Fibroblast of the conjunctiva (primary cell): ENCODE measurements around the gene RUNX2.

Source experiments
- DNase-seq: peaks from one replicate; pipeline ENCODE4 v3.0.0-alpha.2; 2010; ENCODE audit warnings: low read depth

RUNX2 gene

DNA sequence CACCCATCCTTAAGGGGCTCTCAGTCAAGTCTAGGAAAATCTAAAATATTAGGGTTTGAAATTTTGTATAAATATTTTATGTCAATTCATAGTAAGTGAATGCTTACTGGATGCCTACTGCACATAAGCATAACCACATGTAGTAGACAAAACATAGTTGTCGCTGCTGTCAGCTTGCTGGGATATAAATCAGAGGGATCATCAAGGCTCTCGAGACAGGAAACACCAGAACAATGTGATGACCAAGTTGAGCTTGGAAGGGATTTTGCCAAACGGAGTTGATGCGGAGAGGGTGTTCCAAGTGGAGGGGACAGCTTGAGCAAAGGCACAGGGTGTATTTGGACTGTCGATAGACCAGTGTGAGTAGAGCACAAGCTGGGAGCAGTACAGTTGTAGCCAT lies 155.4 kb downstream of the RUNX2 start:
- no peak for DNase-seq

DNA sequence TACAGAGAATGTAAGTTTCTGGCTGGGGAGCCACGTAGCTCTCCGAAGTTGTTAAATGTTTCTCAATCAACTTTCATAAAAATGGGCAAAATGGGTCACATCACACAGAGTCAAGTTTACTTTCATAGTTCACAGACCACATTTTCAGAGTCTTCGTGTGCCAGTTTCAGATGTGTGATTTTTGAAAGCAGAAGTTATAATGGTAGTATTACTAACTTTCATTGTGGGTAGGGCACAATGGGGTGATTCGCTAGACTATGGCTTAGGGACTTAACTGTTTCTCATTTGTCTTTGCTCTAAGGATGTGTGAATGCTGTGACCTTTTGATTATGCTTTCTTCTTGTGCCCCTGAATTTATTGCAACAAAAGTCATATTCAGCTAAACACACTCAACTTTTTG lies 158.6 kb downstream of the RUNX2 start:
- DNase-seq, result no peak

DNA sequence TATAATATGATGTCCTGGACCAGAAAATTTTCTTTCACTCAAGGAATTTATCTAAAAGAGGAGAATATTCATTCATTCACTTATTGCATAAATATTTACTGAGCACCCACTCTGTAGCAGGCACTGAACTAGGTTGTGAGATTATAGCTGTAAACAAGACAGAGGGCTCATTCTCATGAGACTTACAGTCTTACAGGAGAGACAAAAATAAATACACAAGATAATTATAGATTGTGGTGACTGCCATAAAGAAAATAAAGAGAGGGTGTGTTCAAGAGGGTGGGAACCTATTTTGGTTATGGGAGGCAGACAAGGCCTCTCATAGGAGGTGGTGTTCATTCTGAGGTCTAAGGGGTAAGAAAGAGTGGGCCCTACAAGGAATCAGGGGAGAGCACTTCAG lies 159.5 kb downstream of the RUNX2 start:
- no peak for DNase-seq

DNA sequence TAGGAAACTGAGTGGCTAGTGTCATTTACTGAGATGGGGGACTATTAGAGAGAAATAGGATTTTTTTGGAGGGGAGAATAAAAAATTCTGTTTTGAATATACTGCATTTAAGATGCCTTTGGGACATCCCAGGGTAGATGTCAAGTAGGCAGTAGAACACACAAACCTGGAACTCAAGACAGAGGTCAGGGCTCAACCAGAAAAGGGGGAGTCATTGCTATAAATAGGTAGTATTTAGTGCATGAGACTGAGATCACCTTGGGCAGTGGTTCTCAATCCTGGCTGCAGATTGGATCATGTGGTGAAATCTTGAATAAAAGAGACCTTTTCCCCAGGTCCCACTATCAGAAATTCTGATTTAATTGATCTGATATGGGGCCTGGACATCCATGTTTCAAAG lies 160.1 kb downstream of the RUNX2 start:
- no peak for DNase-seq

DNA sequence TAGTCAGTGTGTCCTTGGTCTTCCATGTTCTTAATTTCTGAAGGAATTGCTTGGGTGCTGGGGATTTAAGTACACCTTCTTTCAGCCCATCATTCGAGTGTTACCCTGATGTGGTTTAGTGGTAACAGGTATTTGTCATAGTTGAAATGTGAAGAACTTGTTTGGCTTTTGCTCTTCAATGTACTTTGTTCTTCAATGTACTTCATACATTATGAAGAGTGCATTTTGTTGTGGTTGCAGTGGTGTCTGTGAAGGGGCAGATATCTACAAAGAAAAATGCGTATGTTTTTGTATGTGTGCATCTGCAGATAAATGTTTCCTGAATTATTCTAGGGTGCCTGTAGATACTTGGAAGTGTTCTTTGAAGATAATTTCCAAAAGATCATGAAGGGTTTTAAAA lies 160.8 kb downstream of the RUNX2 start:
- DNase-seq, result no peak

DNA sequence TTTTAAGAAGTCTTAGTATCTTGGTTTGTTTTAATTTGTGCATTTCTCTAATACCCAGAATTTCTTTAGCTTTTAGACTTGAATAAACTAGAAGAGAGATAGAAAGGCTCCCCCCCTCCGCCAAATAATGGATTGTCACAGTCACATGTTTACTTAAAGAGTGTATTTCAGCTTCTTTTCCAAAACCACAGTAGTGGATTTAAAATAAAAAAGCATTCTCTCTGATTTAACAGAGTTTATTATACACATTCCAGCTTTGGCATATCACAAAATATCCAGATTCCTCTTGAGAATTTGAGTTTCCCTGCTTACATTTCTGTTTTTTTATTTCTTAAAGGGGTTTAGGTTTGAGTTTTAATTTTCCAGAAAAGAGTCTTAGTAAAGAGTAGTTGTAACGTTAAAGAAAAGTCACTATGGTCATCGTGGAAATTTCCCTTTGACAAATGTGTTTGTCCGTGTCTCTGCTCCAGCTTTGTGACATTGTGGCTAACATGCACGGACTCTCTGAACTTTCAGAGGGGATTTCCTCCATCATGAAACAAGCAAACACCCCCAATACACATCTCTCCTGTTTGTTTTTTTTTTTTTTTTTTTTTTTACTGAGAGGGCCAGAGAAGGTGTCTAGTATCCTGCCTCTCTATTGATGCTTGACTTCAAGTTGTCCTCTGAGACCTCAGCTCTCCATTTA lies 163.1 kb downstream of the RUNX2 start:
- no peak for DNase-seq

DNA sequence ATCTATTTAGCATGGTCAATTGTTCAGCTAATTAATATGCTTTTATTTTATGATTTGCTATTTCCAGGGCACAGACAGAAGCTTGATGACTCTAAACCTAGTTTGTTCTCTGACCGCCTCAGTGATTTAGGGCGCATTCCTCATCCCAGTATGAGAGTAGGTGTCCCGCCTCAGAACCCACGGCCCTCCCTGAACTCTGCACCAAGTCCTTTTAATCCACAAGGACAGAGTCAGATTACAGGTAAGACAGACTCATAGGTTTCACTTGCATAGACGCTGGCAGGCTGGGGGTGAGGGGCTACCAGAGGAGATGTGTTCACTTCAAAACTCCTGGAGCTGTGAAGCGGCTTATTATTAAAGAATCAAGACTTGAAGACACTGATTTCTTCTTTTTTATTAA lies 163.7 kb downstream of the RUNX2 start:
- no peak for DNase-seq

DNA sequence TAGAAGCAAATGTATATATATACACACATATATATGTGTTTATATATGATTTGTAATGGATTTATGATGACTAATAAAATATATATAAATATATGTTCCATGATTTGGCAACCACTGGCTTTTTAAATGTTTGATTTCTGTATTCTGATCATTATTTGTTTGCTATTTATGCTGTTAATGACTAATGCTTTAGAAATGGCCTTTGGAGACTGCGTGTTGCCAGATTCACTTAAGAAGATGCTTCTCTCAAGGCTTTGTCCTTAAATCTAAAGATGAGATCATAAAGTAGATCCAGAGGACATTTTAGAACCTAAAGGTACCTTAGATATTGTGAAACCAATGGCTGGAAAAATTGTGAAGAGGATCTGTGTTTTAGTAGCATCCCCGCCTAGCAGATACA lies 165.6 kb downstream of the RUNX2 start:
- DNase-seq, result no peak

DNA sequence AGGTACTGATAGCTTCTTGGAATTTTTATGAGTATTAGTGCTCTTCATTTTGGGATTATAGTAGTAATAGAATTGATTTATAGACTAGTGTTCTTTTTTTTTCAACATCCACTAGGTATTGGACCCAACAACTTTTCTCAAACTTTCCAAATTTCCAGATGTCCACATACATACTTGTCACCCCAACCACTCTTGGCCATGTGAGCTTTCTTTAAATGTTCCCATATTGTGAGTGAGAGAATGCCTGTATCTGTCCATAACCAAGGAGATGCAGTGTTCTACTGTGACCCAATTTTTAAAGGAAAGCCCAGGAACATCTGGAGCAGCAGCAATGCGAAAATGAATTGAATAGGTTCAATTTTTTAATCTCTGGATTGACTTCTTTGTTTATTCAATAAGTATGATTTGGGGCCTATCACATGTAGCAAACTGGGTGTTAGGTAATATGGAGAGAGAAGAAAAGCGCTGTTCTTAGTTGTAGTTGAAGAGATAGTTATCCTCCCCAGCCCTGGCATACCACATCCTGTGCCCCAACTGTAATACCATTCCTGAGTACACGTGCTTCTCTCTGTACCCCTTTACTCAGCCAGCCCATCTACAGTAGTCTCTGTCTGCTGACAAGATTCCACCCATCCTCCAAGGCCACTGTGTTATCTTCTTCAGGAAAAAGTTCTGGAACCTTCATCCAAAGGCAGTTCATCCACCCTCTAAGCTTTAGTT lies 166.4 kb downstream of the RUNX2 start:
- DNase-seq, result no peak

DNA sequence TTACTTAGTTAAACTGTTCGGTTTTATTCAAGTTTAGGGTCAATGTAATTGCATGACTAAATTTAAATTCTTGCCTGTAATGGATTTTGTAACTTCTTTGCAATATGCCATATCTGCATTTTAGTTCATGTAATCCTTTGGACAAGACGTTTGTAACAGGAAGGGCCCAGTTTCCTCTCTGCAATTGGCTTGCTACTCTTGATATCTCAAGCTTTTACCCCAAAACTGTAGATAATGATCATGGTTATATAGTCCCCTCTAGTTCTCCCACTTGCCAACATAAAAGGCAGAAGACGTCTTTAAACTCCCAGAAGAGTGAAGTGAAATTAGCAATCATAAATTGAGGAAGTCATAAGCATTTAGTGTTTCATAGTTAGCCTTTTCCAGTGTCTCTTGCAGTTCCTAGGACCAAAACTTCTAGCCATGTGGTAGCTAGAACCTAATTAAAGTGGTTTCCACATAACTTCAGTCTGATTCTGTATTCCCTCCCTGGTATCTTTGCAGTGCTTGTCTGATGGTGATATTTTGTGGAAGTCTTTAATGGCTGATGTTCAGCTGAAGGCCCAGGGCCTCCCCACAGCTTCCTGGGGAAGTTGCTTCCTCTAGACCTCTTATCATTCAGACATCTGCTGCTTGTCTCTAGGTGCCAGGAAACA lies 167.4 kb downstream of the RUNX2 start:
- DNase-seq, result no peak

DNA sequence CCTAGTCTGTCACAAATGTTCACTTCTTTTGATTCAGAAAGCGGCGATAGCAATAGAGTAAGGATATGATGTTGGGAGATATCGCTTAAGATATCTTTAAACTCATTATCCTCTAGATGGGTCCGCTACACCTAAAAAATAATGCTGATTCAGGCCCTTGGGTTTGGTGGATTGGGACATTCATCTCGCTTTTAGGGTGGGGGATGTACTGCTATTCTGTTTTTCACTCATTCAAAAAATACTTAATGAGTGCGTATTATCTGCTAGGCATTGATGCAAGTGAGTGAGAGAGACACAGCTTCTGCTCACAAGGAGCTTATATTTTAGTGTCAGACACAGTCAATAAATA lies 167.9 kb downstream of the RUNX2 start:
- DNase-seq, result no peak

DNA sequence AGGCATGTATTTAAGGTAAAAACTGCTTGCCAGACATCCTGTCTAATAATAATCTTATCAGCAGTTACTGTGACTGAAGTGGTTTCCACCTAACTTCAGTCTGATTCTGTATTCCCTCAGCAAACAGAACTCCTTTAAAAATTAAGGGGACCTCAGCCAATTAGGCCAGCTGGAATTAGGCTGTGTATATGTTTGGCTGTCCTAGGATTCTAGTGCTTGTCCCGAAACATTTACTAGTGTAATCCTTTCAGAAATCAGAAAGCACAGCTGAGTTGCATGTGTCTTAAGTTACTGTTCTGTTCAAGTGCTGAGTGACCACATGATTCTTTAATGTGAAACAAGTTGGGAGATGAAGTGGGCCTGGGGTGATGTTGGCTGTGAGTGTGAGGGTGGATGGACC lies 170.5 kb downstream of the RUNX2 start:
- DNase-seq, result no peak

DNA sequence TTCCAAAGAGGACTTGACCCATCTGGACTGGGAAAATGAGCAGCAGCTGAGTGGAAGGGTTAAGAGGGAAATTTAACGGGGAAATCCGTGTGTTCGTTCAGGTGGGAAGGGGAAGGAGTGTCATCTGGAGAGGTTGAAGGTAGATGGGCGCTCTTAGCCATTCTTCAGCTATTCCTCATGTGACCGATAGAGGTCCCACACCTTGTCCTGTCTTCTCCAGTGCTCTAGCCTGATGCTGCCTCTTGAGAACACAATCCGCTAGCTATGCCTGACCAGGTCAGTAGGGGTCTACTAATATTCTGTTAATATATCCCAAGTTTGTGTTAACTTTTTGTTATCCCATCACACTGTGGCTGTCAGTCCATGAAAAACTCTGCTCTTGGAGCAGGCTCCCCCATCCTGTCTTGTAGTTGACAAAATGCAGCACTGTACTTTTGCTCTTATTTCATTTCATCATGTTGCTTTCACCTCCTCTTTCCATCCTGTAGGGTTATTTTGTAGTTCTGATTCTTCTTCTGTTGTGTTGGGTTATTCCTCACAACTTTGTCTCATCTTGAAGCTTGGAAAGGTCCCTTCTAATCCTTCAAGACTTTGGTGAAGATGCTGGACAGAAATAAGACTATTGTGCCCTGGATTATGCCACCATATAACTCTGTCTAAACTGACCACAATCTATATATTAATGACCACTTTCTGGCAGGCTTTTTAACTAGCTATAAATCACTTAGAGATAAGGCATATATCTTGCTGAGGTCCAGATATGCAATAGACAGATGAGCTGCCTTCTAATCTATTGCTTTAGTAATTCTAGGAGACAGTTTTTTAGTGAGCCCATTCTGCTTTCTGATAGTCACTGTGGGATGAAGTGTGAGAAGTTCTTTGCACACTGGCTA lies 173.0 kb downstream of the RUNX2 start:
- DNase-seq, result no peak

DNA sequence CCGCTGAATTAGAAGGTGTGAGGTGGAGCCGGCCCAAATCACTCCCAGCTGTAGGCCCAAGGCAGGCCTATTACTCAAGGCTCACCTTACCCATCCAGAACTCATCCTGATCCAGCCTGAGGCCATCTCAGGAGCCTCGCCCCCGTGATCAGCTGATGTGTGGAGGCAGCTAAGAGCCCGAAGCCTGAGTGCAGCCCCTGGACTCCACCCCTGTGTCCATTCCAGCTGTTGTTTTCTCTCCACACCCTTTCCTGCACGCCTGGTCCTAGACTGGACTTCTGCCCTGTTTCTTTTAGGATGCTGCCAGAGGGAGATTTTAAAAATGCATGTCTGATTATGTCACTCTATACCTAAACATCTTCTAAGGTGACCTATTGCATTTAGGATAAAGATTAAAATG lies 174.3 kb downstream of the RUNX2 start:
- DNase-seq, result no peak

DNA sequence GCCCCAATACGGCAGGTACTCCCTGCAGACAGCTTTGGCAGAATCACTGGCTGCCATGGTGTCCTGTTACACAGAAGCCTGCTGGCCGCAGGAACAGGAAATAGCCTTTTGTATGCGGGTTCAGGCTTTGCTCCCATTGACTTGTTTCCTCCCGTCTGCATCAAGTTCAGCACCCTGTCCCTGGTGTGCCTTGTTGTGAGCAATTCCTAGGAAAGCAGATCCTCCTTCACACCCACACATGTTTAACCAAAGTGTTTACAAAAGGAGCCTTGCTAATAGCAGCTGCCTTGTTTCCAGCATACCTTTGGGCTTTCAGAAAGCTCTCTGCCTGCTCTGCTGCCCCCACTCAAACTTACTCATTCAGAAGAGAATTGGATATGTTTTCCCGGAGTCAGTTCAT lies 176.8 kb downstream of the RUNX2 start:
- DNase-seq, result peak; percentile 13

DNA sequence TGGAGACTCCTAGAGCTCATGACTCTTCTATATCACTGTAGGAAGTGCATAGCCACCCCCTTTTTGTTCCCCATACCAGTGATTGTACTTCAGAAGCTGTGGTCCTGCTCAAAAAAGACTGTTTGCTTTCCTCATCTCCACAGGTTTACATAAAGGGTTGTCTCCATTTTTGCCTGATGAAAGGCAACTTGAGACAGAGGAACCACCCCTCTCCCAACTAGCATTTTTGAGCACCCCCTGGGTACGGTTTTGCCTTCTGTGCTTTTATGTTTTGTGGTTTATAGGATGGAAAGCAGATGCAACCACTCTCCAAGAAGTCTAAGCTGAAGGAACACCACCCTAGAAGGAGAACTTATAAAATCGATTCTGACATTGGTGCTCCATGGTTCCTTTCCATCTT lies 177.3 kb downstream of the RUNX2 start:
- DNase-seq, result no peak

DNA sequence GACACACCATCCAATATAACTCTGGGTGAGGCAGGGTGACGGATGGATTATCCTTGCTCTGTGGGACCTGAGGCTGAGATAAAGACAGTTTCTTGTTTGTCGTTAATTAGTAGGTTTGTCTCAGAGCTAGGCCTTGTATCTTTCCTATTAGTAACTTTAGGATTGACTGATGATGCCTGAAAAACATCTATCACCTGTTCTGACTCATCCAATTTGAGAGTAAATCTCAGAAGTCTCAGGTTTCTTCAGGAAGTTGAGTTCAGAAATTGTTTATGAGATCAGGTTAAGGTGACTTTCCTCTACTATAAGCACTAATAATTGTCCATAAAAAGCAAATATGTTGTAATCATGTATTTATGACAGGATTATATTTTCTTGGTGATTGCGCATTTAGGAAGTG lies 179.1 kb downstream of the RUNX2 start:
- DNase-seq, result no peak

DNA sequence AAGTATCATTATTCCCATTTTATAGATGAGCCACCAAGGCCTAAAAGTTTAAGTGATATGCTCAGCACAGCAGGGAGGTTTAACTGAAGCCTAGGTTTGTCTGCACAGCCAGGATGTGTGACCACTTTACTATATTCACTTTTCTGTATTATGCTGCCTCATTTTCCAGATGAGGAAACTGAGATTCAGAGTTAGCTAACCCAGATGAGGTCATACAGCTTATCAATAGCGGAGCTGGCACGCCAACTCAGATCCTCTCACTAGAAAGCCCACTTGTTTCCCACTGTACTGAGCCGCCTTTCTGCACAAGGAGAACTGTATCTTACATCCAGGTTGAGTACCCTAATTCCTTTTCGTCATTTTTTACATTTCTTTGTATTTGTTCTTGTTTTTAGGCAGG lies 181.3 kb downstream of the RUNX2 start:
- DNase-seq, result no peak

DNA sequence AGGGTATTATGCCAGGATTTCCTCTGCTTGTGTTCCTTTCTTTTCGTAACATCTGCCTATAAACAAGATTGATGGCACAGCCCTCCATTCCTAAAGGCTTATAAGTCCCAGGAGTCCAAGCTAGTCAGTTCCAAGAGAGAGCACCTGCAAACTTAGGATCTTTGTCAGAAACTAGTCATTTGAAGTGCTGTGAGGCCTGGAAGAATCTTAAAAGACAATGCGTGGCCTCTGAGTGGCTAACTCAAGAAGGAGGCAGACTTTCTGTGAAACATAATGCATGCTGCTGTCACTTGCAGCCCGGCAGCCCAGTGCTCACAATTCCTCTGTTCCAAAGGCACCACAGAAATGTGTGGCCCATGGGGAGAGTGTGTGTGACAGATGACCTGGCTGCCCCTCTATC lies 184.6 kb downstream of the RUNX2 start:
- no peak for DNase-seq

DNA sequence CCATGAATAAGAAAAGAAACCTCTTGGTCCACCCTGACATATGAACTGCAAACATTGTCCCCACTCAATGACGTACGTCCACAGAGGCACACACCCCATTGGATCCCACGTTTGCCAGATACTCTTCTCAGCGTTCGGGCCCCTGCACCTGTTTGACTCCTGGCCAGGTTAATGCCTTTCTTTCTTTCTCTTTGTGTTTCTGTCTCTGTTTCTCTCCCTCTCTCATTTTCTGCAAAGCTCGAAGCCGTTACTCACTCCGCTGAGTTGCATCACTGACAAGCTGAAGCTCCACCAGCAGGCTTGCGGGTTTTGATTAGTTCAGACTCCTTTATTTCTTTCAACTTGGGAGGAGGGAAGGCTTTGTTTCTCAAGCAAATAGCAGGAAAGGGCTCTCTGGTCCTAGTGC lies 185.1 kb downstream of the RUNX2 start:
- no peak for DNase-seq

DNA sequence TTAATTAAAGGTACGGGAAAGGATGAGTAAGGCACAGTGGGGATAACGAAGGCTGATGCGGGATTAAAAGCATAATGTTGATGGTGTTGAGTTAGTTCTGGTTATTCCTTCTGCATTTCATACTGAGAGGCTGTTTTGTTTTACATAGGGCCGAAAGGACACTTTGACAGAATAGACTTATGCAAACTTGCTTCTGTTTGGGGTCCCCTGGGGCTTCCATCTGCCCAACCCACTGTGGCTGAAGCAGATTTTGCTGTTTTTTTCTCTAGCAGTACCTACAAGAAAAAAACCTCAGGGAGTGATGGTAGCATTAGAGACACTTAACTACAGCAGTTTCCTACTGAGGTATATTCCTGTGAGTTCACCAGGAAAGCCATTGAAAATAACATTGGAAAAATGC lies 185.7 kb downstream of the RUNX2 start:
- DNase-seq, result no peak

DNA sequence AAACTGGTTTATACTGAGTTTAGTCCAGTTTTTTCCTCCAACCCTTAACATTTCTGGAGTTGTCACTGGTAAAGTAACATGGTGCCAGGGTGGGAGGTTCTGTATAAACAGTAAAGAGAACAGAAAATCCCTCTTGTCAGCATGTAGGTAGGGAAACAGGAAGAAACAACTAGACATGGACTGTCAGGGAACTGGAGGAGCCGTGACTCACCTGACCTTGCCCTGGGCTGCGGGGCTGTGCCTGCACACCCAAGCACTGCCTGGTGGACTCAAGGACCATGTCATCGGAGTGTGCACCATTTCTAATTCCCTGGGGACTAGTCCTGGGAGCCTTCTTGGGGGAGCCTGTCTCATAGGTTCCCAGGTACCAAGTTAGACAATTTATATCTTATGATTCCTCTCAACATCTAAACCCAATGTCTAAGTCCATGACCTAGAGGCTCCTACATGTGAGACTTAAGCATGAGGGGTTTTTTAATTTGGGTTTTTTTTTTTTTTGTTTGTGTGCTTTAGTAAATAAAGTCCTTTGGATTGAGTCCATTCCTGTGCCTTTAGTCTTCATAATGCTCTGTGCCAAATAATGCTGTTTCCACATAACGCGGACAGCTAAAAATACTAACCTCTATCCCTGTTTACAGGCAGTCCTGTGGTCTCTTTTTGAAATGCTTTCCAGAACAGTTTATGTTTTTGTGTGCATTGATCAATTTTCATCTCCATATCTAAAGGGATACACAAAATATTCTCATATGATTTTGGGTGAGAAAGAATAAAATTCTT lies 186.5 kb downstream of the RUNX2 start:
- peak; percentile 10 for DNase-seq
